H9 (cell line): ENCODE measurements around the gene ALKBH2. TPM values are rescaled to one million over a fixed set of nuclear protein-coding genes. Genes with fewer than 3 reads are reported as not detected.

Experiments
- DNase-seq: peaks from one replicate; pipeline ENCODE4 v3.0.0-alpha.2; 2017
- H2AFZ ChIP-seq: one replicate; pipeline ENCODE4 v1.6.1; 2013; ENCODE audit warnings: mild to moderate bottlenecking, low read length, control low read depth, moderate library complexity
- H2AK5ac ChIP-seq: 2 replicates; pipeline ENCODE4 v1.6.1; 2013; ENCODE audit warnings: low read length, control low read depth, mixed read lengths; ENCODE audit not compliant: insufficient read length
- H2BK120ac ChIP-seq: one replicate; pipeline ENCODE4 v1.6.1; 2013; ENCODE audit warnings: low read depth, mild to moderate bottlenecking, low read length, control low read depth, inconsistent platforms; ENCODE audit not compliant: poor library complexity, severe bottlenecking
- H2BK12ac ChIP-seq: 2 replicates; pipeline ENCODE4 v1.6.1; 2013; ENCODE audit warnings: low read length, control low read depth, mixed read lengths, low read depth; ENCODE audit not compliant: insufficient read length
- H2BK15ac ChIP-seq: 2 replicates; pipeline ENCODE4 v1.6.1; 2013; ENCODE audit warnings: low read depth, low read length, control low read depth
- H2BK20ac ChIP-seq: one replicate; pipeline ENCODE4 v1.6.1; 2013; ENCODE audit warnings: low read depth, mild to moderate bottlenecking, low read length, control low read depth, inconsistent platforms; ENCODE audit not compliant: poor library complexity, severe bottlenecking
- H2BK5ac ChIP-seq: 2 replicates; pipeline ENCODE4 v1.6.1; 2013; ENCODE audit warnings: low read length, control low read depth, mixed read lengths; ENCODE audit not compliant: insufficient read length
- H3K14ac ChIP-seq: 2 replicates; pipeline ENCODE4 v1.6.1; 2013; ENCODE audit warnings: low read length, control low read depth; ENCODE audit not compliant: insufficient read depth
- H3K18ac ChIP-seq: 2 replicates; pipeline ENCODE4 v1.6.1; 2013; ENCODE audit warnings: low read depth, mild to moderate bottlenecking, mixed read lengths, low read length, control low read depth; ENCODE audit not compliant: insufficient read length
- H3K23ac ChIP-seq: 2 replicates; pipeline ENCODE4 v1.6.1; 2013; ENCODE audit warnings: low read length, control low read depth, mixed read lengths, low read depth; ENCODE audit not compliant: insufficient read length
- H3K23me2 ChIP-seq: 2 replicates; pipeline ENCODE4 v1.6.1; 2013; ENCODE audit warnings: low read depth, mild to moderate bottlenecking, mixed read lengths, low read length, control low read depth; ENCODE audit not compliant: insufficient read length, poor library complexity, severe bottlenecking
- H3K27ac ChIP-seq: 2 replicates; pipeline ENCODE4 v1.5.1; 2013; ENCODE audit warnings: low read length, control low read depth, mixed read lengths, low read depth; ENCODE audit not compliant: insufficient read length
- H3K27me3 ChIP-seq: 2 replicates; pipeline ENCODE4 v1.6.1; 2013; ENCODE audit warnings: low read length, control low read depth, inconsistent platforms; ENCODE audit not compliant: insufficient read depth
- H3K4ac ChIP-seq: 2 replicates; pipeline ENCODE4 v1.6.1; 2013; ENCODE audit warnings: low read depth, mild to moderate bottlenecking, control low read depth, inconsistent platforms, low read length, moderate library complexity
- H3K4me1 ChIP-seq: 2 replicates; pipeline ENCODE4 v1.6.1; 2013; ENCODE audit warnings: low read length, control low read depth, inconsistent platforms; ENCODE audit not compliant: insufficient read depth
- H3K4me2 ChIP-seq: 2 replicates; pipeline ENCODE4 v1.6.1; 2013; ENCODE audit warnings: low read length, control low read depth, mixed read lengths; ENCODE audit not compliant: insufficient read length, insufficient read depth
- H3K56ac ChIP-seq: 2 replicates; pipeline ENCODE4 v1.6.1; 2013; ENCODE audit warnings: low read depth, mild to moderate bottlenecking, mixed read lengths, low read length, control low read depth; ENCODE audit not compliant: insufficient read length
- H3K79me1 ChIP-seq: 2 replicates; pipeline ENCODE4 v1.6.1; 2013; ENCODE audit warnings: low read depth, mild to moderate bottlenecking, moderate library complexity, low read length, control low read depth, inconsistent platforms; ENCODE audit not compliant: insufficient read depth, poor library complexity, severe bottlenecking
- H3K79me2 ChIP-seq: 2 replicates; pipeline ENCODE4 v1.6.1; 2013; ENCODE audit warnings: low read length, control low read depth, inconsistent platforms; ENCODE audit not compliant: insufficient read depth
- H3K9ac ChIP-seq: 2 replicates; pipeline ENCODE4 v1.6.1; 2013; ENCODE audit warnings: low read length, control low read depth, mixed read lengths; ENCODE audit not compliant: insufficient read length; ENCODE audit errors: extremely low read depth
- H3K9me3 ChIP-seq: one replicate; pipeline ENCODE4 v1.6.1; 2013; ENCODE audit warnings: low read depth, low read length, inconsistent platforms; ENCODE audit not compliant: control insufficient read depth
- H3T11ph ChIP-seq: one replicate; pipeline ENCODE4 v1.6.1; 2013; ENCODE audit warnings: mild to moderate bottlenecking, low read length, control low read depth, inconsistent platforms
- H4K20me1 ChIP-seq: one replicate; pipeline ENCODE4 v1.6.1; 2013; ENCODE audit not compliant: control insufficient read depth, insufficient read length, insufficient read depth
- H4K5ac ChIP-seq: 2 replicates; pipeline ENCODE4 v1.6.1; 2013; ENCODE audit warnings: low read depth, mild to moderate bottlenecking, mixed read lengths, low read length, control low read depth; ENCODE audit not compliant: insufficient read length
- H4K8ac ChIP-seq: replicated peaks from 2 replicates; pipeline ENCODE4 v1.6.1; 2013; ENCODE audit warnings: low read length, control low read depth, mixed read lengths, low read depth; ENCODE audit not compliant: insufficient read length
- H4K91ac ChIP-seq: 2 replicates; pipeline ENCODE4 v1.6.1; 2013; ENCODE audit warnings: low read depth, mild to moderate bottlenecking, moderate library complexity, mixed read lengths, low read length, control low read depth; ENCODE audit not compliant: insufficient read length
- H3K27ac Mint-ChIP-seq, 3 experiments: 2 replicates in 2 of 3; 3 replicates in 1 of 3; pipeline ENCODE4 v1.8.0; 2020 to 2021; ENCODE audit warnings: mixed read lengths in 3 of 3, mild to moderate bottlenecking in 1 of 3, moderate library complexity in 1 of 3
- H3K27me3 Mint-ChIP-seq: 2 replicates; pipeline ENCODE4 v1.8.0; 2021; ENCODE audit warnings: low read depth, mild to moderate bottlenecking, moderate library complexity, mixed read lengths
- H3K36me3 Mint-ChIP-seq, 3 experiments: 2 replicates in 2 of 3; 3 replicates in 1 of 3; pipeline ENCODE4 v1.8.0; 2020 to 2021; ENCODE audit warnings: low read depth in 3 of 3, mixed read lengths in 3 of 3; ENCODE audit not compliant: insufficient read depth in 1 of 3
- H3K4me1 Mint-ChIP-seq, 2 experiments: 2 replicates each; pipeline ENCODE4 v1.8.0; 2020; ENCODE audit warnings: mixed read lengths in 2 of 2
- H3K4me3 Mint-ChIP-seq, 2 experiments: 2 replicates in 1 of 2; 3 replicates in 1 of 2; pipeline ENCODE4 v1.8.0; 2020 to 2021; ENCODE audit warnings: mild to moderate bottlenecking in 2 of 2, mixed read lengths in 2 of 2, moderate library complexity in 1 of 2
- H3K9me3 Mint-ChIP-seq, 2 experiments: 2 replicates in 1 of 2; 3 replicates in 1 of 2; pipeline ENCODE4 v1.8.0; 2020; ENCODE audit warnings: mild to moderate bottlenecking in 2 of 2, mixed read lengths in 2 of 2, moderate library complexity in 1 of 2
- CTCF ChIP-seq: fragments of 200-600 bp; sonication (generic); conservative IDR thresholded peaks from 3 replicates; pipeline ENCODE4 v1.8.0; 2021; ENCODE audit warnings: antibody characterized with exemption, mild to moderate bottlenecking
- WGBS: extraction: QIAGEN DNeasy Blood & Tissue Kit; methylation state at CpG from one replicate; pipeline ENCODE4 v1.1.7; 2013; ENCODE audit warnings: missing lambda C conversion rate, low lambda C conversion rate, mixed read lengths; ENCODE audit not compliant: insufficient read length; ENCODE audit errors: extremely low coverage; 5-methylcytosine and 5-hydroxymethylcytosine counted together
- total RNA-seq: library from RNA; stranded (reverse); gene quantifications from 2 replicates; pipeline ENCODE4 v1.2.1, GENCODE V29; 2021

ALKBH2 gene
- total RNA-seq, 1 experiment from 2014 or later: 24.4 TPM

- Histone ChIP-seq H2BK5ac (no peak overlapping the region), H3K27ac (no peak overlapping the region), H3K79me2 (no peaks in the 10 kb centered on the region), H4K91ac (no peak overlapping the region), H2BK12ac (no peak overlapping the region), H3K9ac (no peak overlapping the region), H3T11ph (no peak overlapping the region), H3K23ac (no peak overlapping the region), H3K14ac (no peak overlapping the region), H3K4ac (no peak overlapping the region), H3K27me3 (no peaks in the 10 kb centered on the region), H3K56ac (no peak overlapping the region), H4K5ac (no peak overlapping the region), H3K4me1 (no peaks in the 10 kb centered on the region), H3K9me3 (no peaks in the 10 kb centered on the region), H4K20me1 (no peaks in the 10 kb centered on the region), H2BK120ac (no peak overlapping the region), H3K4me2 (no peak overlapping the region), H3K79me1 (no peaks in the 10 kb centered on the region), H2BK20ac (no peak overlapping the region), H2AFZ (no peak overlapping the region), H3K18ac (no peak overlapping the region), H2AK5ac (no peak overlapping the region), H2BK15ac (no peak overlapping the region), H4K8ac (no peak overlapping the region), H3K23me2 (no peaks in the 10 kb centered on the region)
- Mint-ChIP-seq H3K27me3 (no peaks in the 10 kb centered on the region), H3K4me1 (no peaks in the 10 kb centered on the region), H3K4me3 (no peak overlapping the region), H3K9me3 (no peaks in the 10 kb centered on the region), H3K27ac (no peak overlapping the region), H3K36me3 (peaks cover 0 to 17% (median 16%) of the 10 kb centered on the region in 3 experiments; a peak in 6 of 7 replicates)
- TF ChIP-seq CTCF: no peak
- no CpG with 5 or more reads among the region's 14 CpGs for WGBS
- DNase-seq: no peak
These were observed 10.5 kb downstream of the ALKBH2 start for GRCh38 chr12:109082751-109083150.
